CD4-positive, alpha-beta memory T cell (primary cell): ENCODE results near the gene KCNN4. TPM values are rescaled to one million over a fixed set of nuclear protein-coding genes. Genes with fewer than 3 reads are reported as not detected.
"Not testable (repeated sequence)": the region's sequence is repeated elsewhere in the genome, so short reads cannot be mapped to it uniquely, and the experiment has no call there.

Source experiments
- CTCF ChIA-PET: fragments of 350-600 bp; sonication (Branson Sonifier 250); formaldehyde crosslinking; loops from one replicate; lab custom pipeline; 2021; ENCODE audit warnings: inconsistent platforms; ENCODE audit not compliant: partially characterized antibody; lab: Charles Lee
- POLR2A ChIA-PET: fragments of 350-600 bp; sonication (Branson Sonifier 250); formaldehyde crosslinking; loops from one replicate; lab custom pipeline; 2021; ENCODE audit not compliant: partially characterized antibody; lab: Charles Lee
- DNase-seq, 5 donors: peaks; one replicate each; pipeline versions ENCODE4 v3.0.0 to v3.0.0-alpha.2; 2020 to 2022; ENCODE audit warnings: mixed read lengths in 1 of 5
- H3K27ac ChIP-seq: one replicate; pipeline ENCODE4 v1.7.0; 2013; ENCODE audit warnings: low read depth, low read length
- H3K27me3 ChIP-seq: 2 replicates; pipeline ENCODE4 v1.7.0; 2013; ENCODE audit warnings: mild to moderate bottlenecking, low read length, moderate library complexity; ENCODE audit not compliant: insufficient read depth
- H3K36me3 ChIP-seq: 2 replicates; pipeline ENCODE4 v1.7.0; 2013; ENCODE audit warnings: mild to moderate bottlenecking, low read length, moderate library complexity; ENCODE audit not compliant: insufficient read depth
- H3K4me1 ChIP-seq: 2 replicates; pipeline ENCODE4 v1.7.0; 2013; ENCODE audit warnings: mild to moderate bottlenecking, low read length, moderate library complexity; ENCODE audit not compliant: insufficient read depth
- H3K4me3 ChIP-seq, 2 donors: one replicate each; pipeline ENCODE4 v1.7.0; 2013; ENCODE audit warnings: low read length in 2 of 2, mild to moderate bottlenecking in 1 of 2
- H3K9me3 ChIP-seq, 2 donors: one replicate each; pipeline ENCODE4 v1.7.0; 2013; ENCODE audit warnings: low read length in 2 of 2, control low read depth in 1 of 2; ENCODE audit not compliant: control insufficient read depth in 1 of 2
- H3K27ac Mint-ChIP-seq, 7 donors: one replicate each; pipeline ENCODE4 v1.8.0; 2020 to 2021; ENCODE audit warnings: mixed read lengths in 7 of 7, mild to moderate bottlenecking in 6 of 7, inconsistent platforms in 3 of 7, moderate library complexity in 3 of 7
- H3K27me3 Mint-ChIP-seq, 2 donors: one replicate each; pipeline ENCODE4 v1.8.0; 2020 to 2021; ENCODE audit warnings: mixed read lengths in 2 of 2
- H3K36me3 Mint-ChIP-seq, 2 donors: one replicate each; pipeline ENCODE4 v1.8.0; 2020 to 2021; ENCODE audit warnings: mixed read lengths in 2 of 2, inconsistent platforms in 1 of 2, mild to moderate bottlenecking in 1 of 2
- H3K4me1 Mint-ChIP-seq, 4 donors: one replicate each; pipeline ENCODE4 v1.8.0; 2020 to 2021; ENCODE audit warnings: mixed read lengths in 4 of 4, mild to moderate bottlenecking in 1 of 4
- H3K4me3 Mint-ChIP-seq, 8 donors: one replicate each; pipeline ENCODE4 v1.8.0; 2020 to 2021; ENCODE audit warnings: mixed read lengths in 8 of 8, mild to moderate bottlenecking in 7 of 8, moderate library complexity in 6 of 8, inconsistent platforms in 3 of 8
- H3K9me3 Mint-ChIP-seq, 8 donors: one replicate each; pipeline ENCODE4 v1.8.0; 2020 to 2021; ENCODE audit warnings: mixed read lengths in 8 of 8, mild to moderate bottlenecking in 5 of 8, inconsistent platforms in 3 of 8, moderate library complexity in 1 of 8
- intact Hi-C: fragments of 100-400 bp; cut with micrococcal nuclease; formaldehyde crosslinking; loops from one replicate; pipeline ENCODE4 v1.15.1; 2023
- polyA plus RNA-seq, 2 donors: library from polyadenylated mRNA; unstranded; fragments of 300-500 nt; fragmentation: Illumina TruSeq; gene quantifications; one replicate each; pipeline ENCODE4 v1.2.3, GENCODE V29; 2021
- total RNA-seq, 2 experiments: library from RNA; stranded (reverse); gene quantifications; one replicate each; pipeline ENCODE4 v1.2.3, GENCODE V29; 2021

Gene KCNN4
- total and polyA plus RNA-seq, 4 experiments from 2014 or later: 10.5 to 33.9 (median 28.7) TPM

DNA sequence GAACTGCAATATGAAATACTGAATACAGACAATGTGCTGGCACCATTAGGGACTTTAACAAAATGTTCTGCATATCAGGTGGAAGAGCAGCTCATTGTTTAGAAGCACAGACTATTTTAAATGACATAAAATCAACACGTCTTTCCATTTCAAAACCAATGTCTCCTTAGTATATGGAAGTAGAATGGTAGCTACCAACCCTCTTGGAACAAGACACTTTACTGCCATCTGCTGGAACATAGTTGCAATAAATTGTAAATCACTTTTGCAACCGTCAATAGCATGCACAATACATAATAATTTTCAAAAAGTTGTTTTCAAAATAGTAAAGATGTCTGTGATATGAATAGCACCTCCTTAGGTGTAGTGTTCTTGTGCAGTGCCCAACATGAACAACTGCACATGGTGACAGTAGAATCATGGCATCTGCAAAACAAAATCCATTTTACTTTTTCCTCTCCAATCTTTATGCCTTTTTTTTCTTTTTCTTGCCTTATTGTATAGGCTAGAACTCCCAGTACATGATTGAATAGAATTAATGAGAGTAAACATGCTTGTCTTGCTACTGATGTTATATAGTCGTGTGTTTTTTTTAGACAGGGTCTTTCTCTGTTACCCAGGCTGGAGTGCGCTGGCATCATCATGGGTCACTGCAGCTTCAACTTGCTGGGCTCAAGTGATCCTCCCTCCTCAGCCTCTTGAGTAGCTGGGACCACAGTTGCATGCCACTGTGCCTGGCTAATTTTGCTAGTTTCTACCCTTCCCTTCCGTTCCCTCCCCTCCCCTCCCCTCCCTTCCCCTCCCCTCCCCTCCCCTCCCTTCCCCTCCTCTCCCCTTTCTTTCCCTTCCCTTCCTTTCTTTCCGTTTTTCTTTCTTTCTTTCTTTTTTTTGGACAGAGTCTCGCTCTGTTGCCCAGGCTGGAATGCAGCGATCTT lies 29.3 kb upstream of the KCNN4 start:
- H3K27me3 Mint-ChIP-seq: peaks cover 1 to 11% of the 10 kb centered on the region in 2 donors
- POLR2A ChIA-PET: interaction anchor here (1.1 kb wide), 1 partner anchor 65 kb away, joined by 5 read pairs; no protein-coding TSS in a partner anchor
- intact Hi-C loops: loop anchor here (1.0 to 2.0 kb wide), 2 partner anchors 25 to 65 kb away; no protein-coding TSS in a partner anchor
- Histone ChIP-seq H3K36me3 (no peaks in the 10 kb centered on the region), H3K9me3 (no peaks in the 10 kb centered on the region), H3K27ac (no peak overlapping the region), H3K27me3 (no peaks in the 10 kb centered on the region), H3K4me1 (peaks cover 14% of the 10 kb centered on the region), H3K4me3 (no peak overlapping the region)
- CTCF ChIA-PET: interaction anchor here (0.5 to 3.5 kb wide), 17 partner anchors 8 to 363 kb away, joined by 3 to 51 read pairs (median 5); partner anchors contain the start of genes SMG9 and ZNF283
- H3K27ac Mint-ChIP-seq: no peak overlapping the region
- H3K9me3 Mint-ChIP-seq: no peaks in the 10 kb centered on the region
- DNase-seq: peak in 4 of 5 donors; percentile 49 to 58 (median 55)
- H3K4me1 Mint-ChIP-seq: peaks cover 0 to 13% (median 3%) of the 10 kb centered on the region in 4 donors
- H3K36me3 Mint-ChIP-seq: no peaks in the 10 kb centered on the region
- no peak overlapping the region for H3K4me3 Mint-ChIP-seq

- Mint-ChIP-seq H3K27ac (no peak overlapping the region), H3K4me1 (peaks cover 0 to 8% (median 3%) of the 10 kb centered on the region in 4 donors), H3K9me3 (no peaks in the 10 kb centered on the region), H3K4me3 (no peak overlapping the region), H3K36me3 (no peaks in the 10 kb centered on the region), H3K27me3 (peaks cover 1 to 3% of the 10 kb centered on the region in 2 donors)
- no peak for DNase-seq
- ChIA-PET CTCF (no interaction called here), POLR2A (no interaction called here)
- no peaks in the 10 kb centered on the region for H3K27me3 ChIP-seq
- intact Hi-C loops: loop anchor here (2.0 kb wide), 1 partner anchor 23 kb away; no protein-coding TSS in a partner anchor
- H3K9me3 ChIP-seq: no peaks in the 10 kb centered on the region
- peaks cover 7% of the 10 kb centered on the region for H3K4me1 ChIP-seq
- H3K4me3 ChIP-seq: no peak overlapping the region
- H3K36me3 ChIP-seq: no peaks in the 10 kb centered on the region
- no peak overlapping the region for H3K27ac ChIP-seq
Measured at GRCh38 chr19:43807651-43808050, 26.9 kb upstream of the KCNN4 start.

DNA sequence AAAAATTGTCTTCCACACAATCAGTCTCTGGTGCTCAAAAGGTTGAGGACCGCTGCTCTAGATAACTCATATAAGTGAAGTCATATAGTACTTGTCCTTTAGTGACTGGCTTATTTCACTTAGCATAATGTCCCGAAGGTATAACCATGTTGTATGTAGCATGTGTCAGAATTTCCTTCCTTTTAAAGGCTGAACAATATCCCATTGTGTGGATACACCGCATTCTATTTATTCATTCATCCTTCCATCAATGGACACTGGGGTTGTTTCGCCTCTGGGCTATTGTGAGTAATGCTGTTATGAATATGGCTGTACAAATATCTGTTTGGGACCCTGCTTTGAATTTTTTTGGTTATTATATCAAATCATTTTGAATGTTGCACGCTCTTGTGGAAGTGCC lies 26.1 kb upstream of the KCNN4 start:
- H3K27me3 Mint-ChIP-seq: peaks cover 1 to 3% of the 10 kb centered on the region in 2 donors
- Histone ChIP-seq H3K27ac (no peak overlapping the region), H3K27me3 (no peaks in the 10 kb centered on the region), H3K4me1 (peaks cover under 1% of the 10 kb centered on the region), H3K36me3 (no peaks in the 10 kb centered on the region), H3K4me3 (no peak overlapping the region), H3K9me3 (no peaks in the 10 kb centered on the region)
- peaks cover 0 to 2% (median under 1%) of the 10 kb centered on the region in 4 donors for H3K4me1 Mint-ChIP-seq
- H3K4me3 Mint-ChIP-seq: no peak overlapping the region
- no peak overlapping the region for H3K27ac Mint-ChIP-seq
- H3K36me3 Mint-ChIP-seq: no peaks in the 10 kb centered on the region
- DNase-seq: no peak
- no peaks in the 10 kb centered on the region for H3K9me3 Mint-ChIP-seq
- CTCF ChIA-PET: interaction anchor here (1.8 kb wide), 1 partner anchor 22 kb away, joined by 4 read pairs; no protein-coding TSS in a partner anchor
- intact Hi-C loops: no loop called here
- POLR2A ChIA-PET: no interaction called here

- H3K27ac ChIP-seq, H3K27ac Mint-ChIP-seq, H3K4me1 Mint-ChIP-seq, H3K27me3 Mint-ChIP-seq, intact Hi-C loops, POLR2A ChIA-PET, H3K36me3 Mint-ChIP-seq, H3K27me3 ChIP-seq, DNase-seq, H3K9me3 Mint-ChIP-seq, H3K9me3 ChIP-seq, H3K4me3 Mint-ChIP-seq, H3K4me3 ChIP-seq, H3K36me3 ChIP-seq, H3K4me1 ChIP-seq: not testable (repeated sequence)
- CTCF ChIA-PET: interaction anchor here (1.8 kb wide), 1 partner anchor 21 kb away, joined by 4 read pairs; no protein-coding TSS in a partner anchor
Measured at GRCh38 chr19:43806401-43806800, 25.6 kb upstream of the KCNN4 start.

GRCh38 chr19:43804432-43804831 lies 23.7 kb upstream of the KCNN4 start:
- no peak overlapping the region for H3K27ac ChIP-seq
- no peaks in the 10 kb centered on the region for H3K4me1 ChIP-seq
- no peak overlapping the region for H3K4me3 ChIP-seq
- DNase-seq: no peak
- H3K9me3 ChIP-seq: no peaks in the 10 kb centered on the region
- peak overlapping the region in 1 of 7 donors; percentile 2 for H3K27ac Mint-ChIP-seq
- no peaks in the 10 kb centered on the region for H3K36me3 Mint-ChIP-seq
- ChIA-PET POLR2A (no interaction called here), CTCF (no interaction called here)
- H3K4me1 Mint-ChIP-seq: peaks cover 0 to 6% (median 0%) of the 10 kb centered on the region in 4 donors
- peaks cover 0 to 3% of the 10 kb centered on the region in 2 donors for H3K27me3 Mint-ChIP-seq
- H3K27me3 ChIP-seq: no peaks in the 10 kb centered on the region
- no peaks in the 10 kb centered on the region for H3K9me3 Mint-ChIP-seq
- intact Hi-C loops: no loop called here
- no peaks in the 10 kb centered on the region for H3K36me3 ChIP-seq
- no peak overlapping the region for H3K4me3 Mint-ChIP-seq

- H3K4me1 Mint-ChIP-seq: peaks cover 4 to 14% (median 8%) of the 10 kb centered on the region in 4 donors
- Histone ChIP-seq H3K36me3 (no peaks in the 10 kb centered on the region), H3K4me1 (peaks cover 9% of the 10 kb centered on the region), H3K27ac (no peak within 1 kb of the TSS), H3K27me3 (no peaks in the 10 kb centered on the region), H3K9me3 (no peaks in the 10 kb centered on the region), H3K4me3 (no peak within 1 kb of the TSS)
- ChIA-PET POLR2A (no interaction called here), CTCF (no interaction called here)
- no peak for DNase-seq
- H3K27ac Mint-ChIP-seq: peak within 1 kb of the TSS in 2 of 7 donors; percentile 2 to 79
- no peaks in the 10 kb centered on the region for H3K36me3 Mint-ChIP-seq
- H3K9me3 Mint-ChIP-seq: no peaks in the 10 kb centered on the region
- intact Hi-C loops: no loop called here
- H3K4me3 Mint-ChIP-seq: no peak within 1 kb of the TSS
- H3K27me3 Mint-ChIP-seq: no peaks in the 10 kb centered on the region
Measured at GRCh38 chr19:43802216-43802951, 21.6 kb upstream of the KCNN4 start, which contains the start of gene LYPD5. Gene LYPD5 (minus strand): TSS chr19:43802447. CDS start chr19:43802380, 67 bp downstream.
